AG09309 (cell line): ENCODE measurements around the gene SDK1.
A peak's percentile ranks its signal among the peaks of the same experiment; 100 is the strongest.

Experiments used
- DNase-seq: peaks from one replicate; pipeline ENCODE4 v3.0.0-alpha.2; 2010; ENCODE audit warnings: low read depth
- H3K4me3 ChIP-seq: 2 replicates; pipeline ENCODE4 v1.5.1; 2011; ENCODE audit warnings: mild to moderate bottlenecking, low read depth, low read length, moderate library complexity; ENCODE audit not compliant: control insufficient read depth
- TF ChIP-seq, protein P1 (sequence below): IDR thresholded peaks from 2 replicates; pipeline ENCODE4 v1.5.1; 2011; ENCODE audit warnings: mild to moderate bottlenecking, low read depth, low read length, inconsistent platforms; ENCODE audit not compliant: insufficient read depth, control insufficient read depth; ENCODE audit errors: missing control alignments

The SDK1 gene

GRCh38 chr7:3436746-3437145, 135.7 kb downstream of the SDK1 start:
- DNase-seq, result no peak
- TF ChIP-seq, protein P1, sequence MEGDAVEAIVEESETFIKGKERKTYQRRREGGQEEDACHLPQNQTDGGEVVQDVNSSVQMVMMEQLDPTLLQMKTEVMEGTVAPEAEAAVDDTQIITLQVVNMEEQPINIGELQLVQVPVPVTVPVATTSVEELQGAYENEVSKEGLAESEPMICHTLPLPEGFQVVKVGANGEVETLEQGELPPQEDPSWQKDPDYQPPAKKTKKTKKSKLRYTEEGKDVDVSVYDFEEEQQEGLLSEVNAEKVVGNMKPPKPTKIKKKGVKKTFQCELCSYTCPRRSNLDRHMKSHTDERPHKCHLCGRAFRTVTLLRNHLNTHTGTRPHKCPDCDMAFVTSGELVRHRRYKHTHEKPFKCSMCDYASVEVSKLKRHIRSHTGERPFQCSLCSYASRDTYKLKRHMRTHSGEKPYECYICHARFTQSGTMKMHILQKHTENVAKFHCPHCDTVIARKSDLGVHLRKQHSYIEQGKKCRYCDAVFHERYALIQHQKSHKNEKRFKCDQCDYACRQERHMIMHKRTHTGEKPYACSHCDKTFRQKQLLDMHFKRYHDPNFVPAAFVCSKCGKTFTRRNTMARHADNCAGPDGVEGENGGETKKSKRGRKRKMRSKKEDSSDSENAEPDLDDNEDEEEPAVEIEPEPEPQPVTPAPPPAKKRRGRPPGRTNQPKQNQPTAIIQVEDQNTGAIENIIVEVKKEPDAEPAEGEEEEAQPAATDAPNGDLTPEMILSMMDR, result no peak

GRCh38 chr7:3437467-3437866, 136.4 kb downstream of the SDK1 start:
- DNase-seq, result no peak
- H3K4me3 ChIP-seq, result no peak overlapping the region
- TF ChIP-seq, protein P1, result no peak

More at GRCh38 chr7:3436746-3437145, 135.7 kb downstream of the SDK1 start:
- no peak overlapping the region for H3K4me3 ChIP-seq

GRCh38 chr7:3438352-3438751, 137.3 kb downstream of the SDK1 start:
- H3K4me3 ChIP-seq, result no peak overlapping the region
- TF ChIP-seq, protein P1, result no peak
- no peak for DNase-seq

- H3K4me3 ChIP-seq, result no peak overlapping the region
- TF ChIP-seq, protein P1, result no peak
- DNase-seq, result peak; percentile 10
These were observed 138.4 kb downstream of the SDK1 start for GRCh38 chr7:3439333-3440030.

DNA sequence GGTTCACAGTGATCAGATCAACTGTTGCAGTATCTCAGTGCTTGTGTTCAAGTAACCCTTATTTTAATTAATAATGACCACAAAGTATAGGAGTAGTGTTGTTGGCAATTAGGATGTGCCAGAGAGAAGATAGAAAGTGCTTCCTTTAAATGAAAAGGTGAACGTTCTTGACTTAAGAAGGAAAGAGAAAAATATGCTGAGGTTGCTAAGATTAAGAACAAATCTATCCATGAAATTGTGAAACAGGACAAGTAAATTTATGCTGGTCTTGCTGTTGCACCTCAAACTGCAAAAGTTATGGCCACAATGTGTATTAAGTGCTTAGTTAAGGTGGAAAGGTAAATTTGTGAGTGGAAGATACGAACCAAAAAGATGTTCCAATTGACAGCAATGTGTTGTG, 139.5 kb downstream of the SDK1 start:
- no peak for DNase-seq
- TF ChIP-seq, protein P1, result no peak
- no peak overlapping the region for H3K4me3 ChIP-seq

DNA sequence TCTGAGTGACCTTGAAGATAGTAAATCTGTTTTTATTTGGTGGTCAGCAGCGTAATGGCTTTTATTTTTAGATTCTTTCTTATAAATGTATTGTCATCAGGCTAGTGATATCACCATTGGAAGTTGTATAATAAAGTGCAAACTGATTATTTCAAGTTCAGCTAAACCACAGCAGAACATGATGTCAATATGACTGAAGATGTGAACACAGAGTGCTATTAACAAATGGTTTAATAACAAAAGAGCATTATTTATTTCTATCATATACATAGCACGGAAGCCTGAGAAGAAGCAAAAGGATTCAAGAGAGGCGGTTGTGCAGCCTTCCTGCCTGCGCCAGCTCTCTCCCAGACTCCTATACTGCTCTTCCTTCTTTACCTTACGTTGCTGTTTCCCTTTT, 142.7 kb downstream of the SDK1 start:
- no peak overlapping the region for H3K4me3 ChIP-seq
- TF ChIP-seq, protein P1, result no peak
- no peak for DNase-seq
